ENCODE data around the gene LCE2C.

DNA sequence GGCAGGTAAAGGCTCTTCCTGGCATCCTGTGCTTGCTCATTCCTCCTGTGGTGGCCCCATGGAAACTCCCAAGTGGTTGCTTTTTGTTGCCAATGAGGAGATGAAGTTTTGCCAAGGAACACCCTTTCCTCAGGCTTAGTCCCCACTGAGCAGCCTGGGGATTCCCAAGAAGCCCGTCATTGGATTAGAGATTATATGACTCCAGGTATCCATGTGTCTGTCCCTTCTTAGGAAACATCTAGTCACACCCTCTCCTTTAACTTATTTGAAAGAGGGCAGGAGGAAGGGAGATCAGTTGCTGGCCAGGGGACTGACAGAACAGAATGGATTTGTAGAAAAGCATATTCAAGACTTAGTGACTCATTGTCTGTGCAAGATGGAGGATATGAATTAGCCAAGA lies 48.3 kb upstream of the LCE2C start:
- TF ChIP-seq, protein P1, sequence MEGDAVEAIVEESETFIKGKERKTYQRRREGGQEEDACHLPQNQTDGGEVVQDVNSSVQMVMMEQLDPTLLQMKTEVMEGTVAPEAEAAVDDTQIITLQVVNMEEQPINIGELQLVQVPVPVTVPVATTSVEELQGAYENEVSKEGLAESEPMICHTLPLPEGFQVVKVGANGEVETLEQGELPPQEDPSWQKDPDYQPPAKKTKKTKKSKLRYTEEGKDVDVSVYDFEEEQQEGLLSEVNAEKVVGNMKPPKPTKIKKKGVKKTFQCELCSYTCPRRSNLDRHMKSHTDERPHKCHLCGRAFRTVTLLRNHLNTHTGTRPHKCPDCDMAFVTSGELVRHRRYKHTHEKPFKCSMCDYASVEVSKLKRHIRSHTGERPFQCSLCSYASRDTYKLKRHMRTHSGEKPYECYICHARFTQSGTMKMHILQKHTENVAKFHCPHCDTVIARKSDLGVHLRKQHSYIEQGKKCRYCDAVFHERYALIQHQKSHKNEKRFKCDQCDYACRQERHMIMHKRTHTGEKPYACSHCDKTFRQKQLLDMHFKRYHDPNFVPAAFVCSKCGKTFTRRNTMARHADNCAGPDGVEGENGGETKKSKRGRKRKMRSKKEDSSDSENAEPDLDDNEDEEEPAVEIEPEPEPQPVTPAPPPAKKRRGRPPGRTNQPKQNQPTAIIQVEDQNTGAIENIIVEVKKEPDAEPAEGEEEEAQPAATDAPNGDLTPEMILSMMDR (IDR thresholded peaks at IDR 0.05), result no peak
- TF ChIP-seq POLR2A (IDR thresholded peaks at IDR 0.05; ENCODE audit: low read length), result no peak
- no peak for TF ChIP-seq MYC (IDR thresholded peaks at IDR 0.05; ENCODE audit: borderline replicate concordance, low read length)
- no peak for TF ChIP-seq CEBPB (IDR thresholded peaks at IDR 0.05)
- TF ChIP-seq ZFP36 (IDR thresholded peaks at IDR 0.05; ENCODE audit: borderline replicate concordance, partially characterized antibody), result no peak
- TF ChIP-seq, protein P2, sequence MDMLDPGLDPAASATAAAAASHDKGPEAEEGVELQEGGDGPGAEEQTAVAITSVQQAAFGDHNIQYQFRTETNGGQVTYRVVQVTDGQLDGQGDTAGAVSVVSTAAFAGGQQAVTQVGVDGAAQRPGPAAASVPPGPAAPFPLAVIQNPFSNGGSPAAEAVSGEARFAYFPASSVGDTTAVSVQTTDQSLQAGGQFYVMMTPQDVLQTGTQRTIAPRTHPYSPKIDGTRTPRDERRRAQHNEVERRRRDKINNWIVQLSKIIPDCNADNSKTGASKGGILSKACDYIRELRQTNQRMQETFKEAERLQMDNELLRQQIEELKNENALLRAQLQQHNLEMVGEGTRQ (IDR thresholded peaks at IDR 0.05), result no peak
- no peak for TF ChIP-seq EHMT2 (IDR thresholded peaks at IDR 0.05; ENCODE audit: low read depth)
- no peak for TF ChIP-seq EP300 (IDR thresholded peaks at IDR 0.05)
- TF ChIP-seq JUN (IDR thresholded peaks at IDR 0.05), result no peak
- no peak for TF ChIP-seq NFE2L2 (conservative IDR thresholded peaks at IDR 0.05; ENCODE audit: low read length)
- TF ChIP-seq TP53 (CRISPR knock-in tag; IDR thresholded peaks at IDR 0.05), result no peak
- no peak for TF ChIP-seq BHLHE40 (IDR thresholded peaks at IDR 0.05; ENCODE audit: low read depth, low read length)
- no peak for TF ChIP-seq RAD21 (conservative IDR thresholded peaks at IDR 0.05 in 1 of 2, IDR thresholded peaks at IDR 0.05 in 1 of 2)

Data from A549 (cell line).